ENCODE results near the gene KCNG2.

GRCh38 chr18:79916546-79917168, 118.9 kb downstream of the KCNG2 start:
- TF ChIP-seq EZH2 (IDR thresholded peaks at IDR 0.05; ENCODE audit: borderline replicate concordance, insufficient read depth, low read length, poor library complexity, severe bottlenecking) (no peak), CTCF (IDR thresholded peaks at IDR 0.05; ENCODE audit: poor library complexity, severe bottlenecking) (no peak), RAD21 (conservative IDR thresholded peaks at IDR 0.05) (no peak), TAF1 (IDR thresholded peaks at IDR 0.05; ENCODE audit: low read depth) (no peak), REST (IDR thresholded peaks at IDR 0.05; ENCODE audit: borderline replicate concordance) (no peak), EP300 (conservative IDR thresholded peaks at IDR 0.05; ENCODE audit: poor library complexity, severe bottlenecking) (no peak), POLR2AphosphoS5 (IDR thresholded peaks at IDR 0.05) (no peak), SMC3 (conservative IDR thresholded peaks at IDR 0.05; ENCODE audit: poor library complexity) (no peak), MXI1 (conservative IDR thresholded peaks at IDR 0.05; ENCODE audit: poor library complexity, severe bottlenecking) (no peak)
